Transverse colon (tissue), 4 donors: ENCODE measurements around the gene PODN. TPM values are rescaled to one million over a fixed set of nuclear protein-coding genes. Genes with fewer than 3 reads are reported as not detected.

Source experiments
- DNase-seq: peaks from one replicate; pipeline ENCODE4 v3.0.0-alpha.2; 2019
- H3K27ac ChIP-seq, 4 donors: fragments of 200-600 bp; sonication (generic); 2 replicates each; pipeline ENCODE4 v1.5.1; 2016 to 2018; ENCODE audit warnings: inconsistent platforms in 4 of 4
- H3K27me3 ChIP-seq: fragments of 200-600 bp; sonication (generic); 2 replicates; pipeline ENCODE4 v1.5.1; 2017; ENCODE audit warnings: inconsistent platforms
- H3K36me3 ChIP-seq, 4 donors: fragments of 200-600 bp; sonication (generic); 2 replicates each; pipeline ENCODE4 v1.5.1; 2017 to 2019; ENCODE audit warnings: inconsistent platforms in 4 of 4
- H3K4me1 ChIP-seq, 4 donors: fragments of 200-600 bp; sonication (generic); 2 replicates each; pipeline ENCODE4 v1.5.1; 2017 to 2020; ENCODE audit warnings: inconsistent platforms in 4 of 4
- H3K4me3 ChIP-seq, 4 donors: fragments of 200-600 bp; sonication (generic); 1 replicate in 1 of 4; 2 replicates in 3 of 4; pipeline versions ENCODE4 v1.5.1 to v1.6.1; 2017 to 2019; ENCODE audit warnings: inconsistent platforms in 4 of 4
- H3K9me3 ChIP-seq, 2 donors: fragments of 200-600 bp; sonication (generic); 2 replicates each; pipeline ENCODE4 v1.5.1; 2017 to 2019; ENCODE audit warnings: inconsistent platforms in 2 of 2
- EP300 ChIP-seq: sonication (generic); formaldehyde crosslinking; IDR thresholded peaks from one replicate; pipeline ENCODE4 v1.6.1; 2017; ENCODE audit warnings: antibody characterized with exemption, low read depth
- POLR2A ChIP-seq: fragments of 450-650 bp; IDR thresholded peaks from one replicate; pipeline ENCODE4 v1.6.1; 2016; ENCODE audit warnings: antibody characterized with exemption, mild to moderate bottlenecking, moderate library complexity
- POLR2AphosphoS5 ChIP-seq, 3 donors: sonication (generic); formaldehyde crosslinking; IDR thresholded peaks; one replicate each; pipeline ENCODE4 v1.6.1; 2016; ENCODE audit warnings: antibody characterized with exemption in 3 of 3
- WGBS, 2 donors: methylation state at CpG; one replicate each; pipeline ENCODE4 v1.1.5; 2018; ENCODE audit warnings: low coverage in 1 of 2; 5-methylcytosine and 5-hydroxymethylcytosine counted together
- in situ Hi-C, 4 donors: fragments of 200-750 bp; cut with MboI; loops; one replicate each; pipeline versions ENCODE4 v1.15.0 to v1.15.1; 2017; ENCODE audit warnings: low sequenced_read_pairs in 3 of 4, low pct_ligation_motif_present in 1 of 4, low pct_unique_long_range_greater_than_20kb in 1 of 4
- intact Hi-C: fragments of 100-400 bp; cut with DNase I; formaldehyde crosslinking; loops from one replicate; pipeline ENCODE4 v1.15.1; 2023; ENCODE audit warnings: low total_unique reads
- total RNA-seq, 4 donors: library from RNA; depleted of rRNA; stranded (reverse); fragments of >200 nt; gene quantifications; one replicate each; pipeline ENCODE4 v1.1.0, GENCODE V29; 2016
- TF ChIP-seq, protein P1 (sequence below), 5 experiments: fragments of 200-600 bp in 3 of 5; fragments of 450-650 bp in 2 of 5; sonication (generic) in 3 of 5; IDR thresholded peaks; 1 replicate in 2 of 5; 2 replicates in 3 of 5; pipeline ENCODE4 v1.5.1; 2016 to 2017; ENCODE audit warnings: antibody characterized with exemption in 5 of 5, inconsistent platforms in 3 of 5, mild to moderate bottlenecking in 2 of 5, moderate library complexity in 1 of 5

PODN gene
- total RNA-seq, 4 donors from 2014 or later: 29.4 to 43.6 (median 35.6) TPM

DNA sequence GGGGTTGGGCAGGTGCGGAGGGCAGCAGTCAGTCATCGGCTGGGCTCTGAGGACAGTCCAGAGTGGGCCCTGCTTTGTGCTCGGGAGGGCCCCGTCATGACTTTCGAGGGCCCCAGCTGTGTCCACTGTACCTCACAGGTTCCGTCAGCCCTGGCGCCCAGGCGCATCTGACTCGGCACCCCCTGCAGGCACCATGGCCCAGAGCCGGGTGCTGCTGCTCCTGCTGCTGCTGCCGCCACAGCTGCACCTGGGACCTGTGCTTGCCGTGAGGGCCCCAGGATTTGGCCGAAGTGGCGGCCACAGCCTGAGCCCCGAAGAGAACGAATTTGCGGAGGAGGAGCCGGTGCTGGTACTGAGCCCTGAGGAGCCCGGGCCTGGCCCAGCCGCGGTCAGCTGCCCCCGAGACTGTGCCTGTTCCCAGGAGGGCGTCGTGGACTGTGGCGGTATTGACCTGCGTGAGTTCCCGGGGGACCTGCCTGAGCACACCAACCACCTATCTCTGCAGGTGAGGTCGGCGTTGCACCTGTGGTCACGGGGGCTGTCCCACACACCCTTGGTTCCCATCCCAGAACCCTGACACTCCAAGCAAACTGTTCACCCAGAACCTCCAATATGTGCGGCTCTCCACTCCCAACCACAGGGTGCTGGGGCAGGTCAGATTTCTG, 7.8 kb downstream of the PODN start:
- intact Hi-C loops: loop anchor here (10.0 kb wide), 1 partner anchor 55 kb away; no protein-coding TSS in a partner anchor
- WGBS, 2 donors: 94% methylated on average over 10 of the region's 31 CpGs; no CpG with 5 or more reads in 1 of the 2 donors
- DNase-seq: no peak

DNA sequence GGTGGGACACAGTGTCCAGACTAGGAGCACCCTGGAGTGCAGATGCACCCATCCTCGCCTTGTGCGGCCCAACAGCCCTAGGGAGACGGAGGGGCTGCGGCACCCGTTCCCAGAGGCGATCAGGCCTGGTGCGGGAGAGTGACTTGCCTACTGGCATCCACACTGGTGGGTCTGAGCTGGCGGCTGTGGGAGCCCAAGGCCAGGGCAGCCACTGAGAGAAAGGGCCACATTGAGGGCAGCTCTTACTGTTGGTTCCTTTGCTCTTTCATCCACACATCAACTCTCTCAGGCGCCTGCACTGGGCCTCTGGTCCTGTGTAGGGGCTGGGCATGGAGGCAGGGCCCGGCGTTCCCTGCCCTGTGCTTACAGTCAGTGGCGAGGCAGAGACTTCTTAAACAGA, 8.6 kb downstream of the PODN start:
- no peaks in the 10 kb centered on the region for H3K36me3 ChIP-seq
- H3K4me1 ChIP-seq: peaks cover 0 to 3% (median 0%) of the 10 kb centered on the region in 4 donors
- no peak overlapping the region for H3K27ac ChIP-seq
- no peak for DNase-seq
- TF ChIP-seq POLR2A (no peak), POLR2AphosphoS5 (IDR thresholded peaks at IDR 0.05) (no peak), EP300 (no peak)
- TF ChIP-seq, protein P1, sequence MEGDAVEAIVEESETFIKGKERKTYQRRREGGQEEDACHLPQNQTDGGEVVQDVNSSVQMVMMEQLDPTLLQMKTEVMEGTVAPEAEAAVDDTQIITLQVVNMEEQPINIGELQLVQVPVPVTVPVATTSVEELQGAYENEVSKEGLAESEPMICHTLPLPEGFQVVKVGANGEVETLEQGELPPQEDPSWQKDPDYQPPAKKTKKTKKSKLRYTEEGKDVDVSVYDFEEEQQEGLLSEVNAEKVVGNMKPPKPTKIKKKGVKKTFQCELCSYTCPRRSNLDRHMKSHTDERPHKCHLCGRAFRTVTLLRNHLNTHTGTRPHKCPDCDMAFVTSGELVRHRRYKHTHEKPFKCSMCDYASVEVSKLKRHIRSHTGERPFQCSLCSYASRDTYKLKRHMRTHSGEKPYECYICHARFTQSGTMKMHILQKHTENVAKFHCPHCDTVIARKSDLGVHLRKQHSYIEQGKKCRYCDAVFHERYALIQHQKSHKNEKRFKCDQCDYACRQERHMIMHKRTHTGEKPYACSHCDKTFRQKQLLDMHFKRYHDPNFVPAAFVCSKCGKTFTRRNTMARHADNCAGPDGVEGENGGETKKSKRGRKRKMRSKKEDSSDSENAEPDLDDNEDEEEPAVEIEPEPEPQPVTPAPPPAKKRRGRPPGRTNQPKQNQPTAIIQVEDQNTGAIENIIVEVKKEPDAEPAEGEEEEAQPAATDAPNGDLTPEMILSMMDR (IDR thresholded peaks at IDR 0.05): no peak
- no peaks in the 10 kb centered on the region for H3K9me3 ChIP-seq
- 94 to 100% methylated on average over 1 to 12 of the region's 12 CpGs for WGBS, 2 donors
- in situ Hi-C loops (no loop called here), intact Hi-C loops (no loop called here)
- no peak overlapping the region for H3K4me3 ChIP-seq
- H3K27me3 ChIP-seq: no peaks in the 10 kb centered on the region

More for the DNA sequence above, 7.8 kb downstream of the PODN start:
- Histone ChIP-seq H3K4me1 (peaks cover 0 to 3% (median 0%) of the 10 kb centered on the region in 4 donors), H3K27ac (no peak overlapping the region), H3K27me3 (no peaks in the 10 kb centered on the region), H3K4me3 (no peak overlapping the region), H3K36me3 (no peaks in the 10 kb centered on the region), H3K9me3 (no peaks in the 10 kb centered on the region)
- TF ChIP-seq EP300 (no peak), POLR2AphosphoS5 (IDR thresholded peaks at IDR 0.05) (no peak), POLR2A (no peak)
- TF ChIP-seq, protein P1 (IDR thresholded peaks at IDR 0.05): no peak
- in situ Hi-C loops: no loop called here

DNA sequence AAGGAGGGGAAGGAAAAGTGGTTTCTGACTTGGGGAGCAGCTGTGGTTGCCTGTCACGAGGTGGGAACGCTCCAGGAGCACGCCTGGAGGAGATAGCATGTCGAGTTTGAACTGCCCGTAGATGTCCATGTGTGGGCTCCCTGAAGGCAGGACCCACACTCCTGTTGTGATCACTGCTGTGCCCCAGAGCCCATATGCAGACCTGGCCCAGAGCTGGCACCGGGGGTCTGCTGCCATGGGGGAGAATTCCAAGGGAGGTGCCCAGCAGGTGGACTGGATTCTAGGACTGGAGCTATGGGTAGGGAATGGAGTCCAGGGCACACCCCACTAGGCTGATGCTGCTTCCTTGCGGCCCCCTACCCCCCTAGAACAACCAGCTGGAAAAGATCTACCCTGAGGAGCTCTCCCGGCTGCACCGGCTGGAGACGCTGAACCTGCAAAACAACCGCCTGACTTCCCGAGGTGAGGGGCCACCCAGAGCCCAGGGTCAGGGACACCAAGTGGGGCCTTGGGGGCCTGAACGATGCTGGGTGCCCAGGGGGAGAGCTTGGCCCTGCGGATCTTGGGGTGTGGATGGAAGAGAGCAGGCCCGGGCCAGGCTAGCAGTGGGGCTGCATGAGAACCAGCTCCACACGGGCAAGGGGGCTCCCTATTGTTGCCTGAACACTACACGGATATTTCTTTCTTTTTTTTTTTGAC, 9.3 kb downstream of the PODN start:
- Histone ChIP-seq H3K27me3 (no peaks in the 10 kb centered on the region), H3K9me3 (no peaks in the 10 kb centered on the region), H3K4me1 (peaks cover 0 to 3% (median 0%) of the 10 kb centered on the region in 4 donors), H3K36me3 (no peaks in the 10 kb centered on the region), H3K4me3 (no peak overlapping the region), H3K27ac (no peak overlapping the region)
- in situ Hi-C loops: no loop called here
- intact Hi-C loops: no loop called here
- no peak for TF ChIP-seq EP300
- TF ChIP-seq POLR2A: no peak
- no peak for TF ChIP-seq POLR2AphosphoS5 (IDR thresholded peaks at IDR 0.05)
- TF ChIP-seq, protein P1 (IDR thresholded peaks at IDR 0.05): no peak
- no peak for DNase-seq
- WGBS, 2 donors: 81 to 86% methylated on average over 2 to 16 of the region's 17 CpGs

DNA sequence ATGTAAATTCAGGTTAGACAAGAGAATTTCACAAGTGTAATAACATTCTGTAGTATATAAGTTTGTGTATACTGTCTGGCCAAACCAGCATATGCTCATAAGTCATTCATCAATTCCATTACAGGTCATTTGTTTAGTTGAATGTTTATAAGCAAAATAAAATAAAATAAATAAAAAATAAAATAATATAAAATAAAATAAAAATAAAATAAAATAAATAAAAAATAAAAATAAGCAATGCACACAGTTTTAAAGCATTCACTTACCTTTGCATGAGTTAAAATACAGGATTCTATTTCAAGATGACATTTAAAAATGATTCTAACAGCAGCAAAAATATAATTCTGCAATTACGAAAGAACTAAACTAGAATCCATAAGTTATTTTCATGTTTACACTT, 9.9 kb downstream of the PODN start:
- Histone ChIP-seq H3K27me3 (no peaks in the 10 kb centered on the region), H3K4me1 (peaks cover 0 to under 1% (median 0%) of the 10 kb centered on the region in 4 donors), H3K4me3 (no peak overlapping the region), H3K9me3 (no peaks in the 10 kb centered on the region), H3K36me3 (no peaks in the 10 kb centered on the region), H3K27ac (no peak overlapping the region)
- in situ Hi-C loops: no loop called here
- 93 to 95% methylated on average over 1 of the region's 1 CpG for WGBS, 2 donors
- TF ChIP-seq EP300: no peak
- TF ChIP-seq, protein P1 (IDR thresholded peaks at IDR 0.05): no peak
- TF ChIP-seq POLR2AphosphoS5 (IDR thresholded peaks at IDR 0.05): no peak
- no peak for TF ChIP-seq POLR2A
- DNase-seq: no peak
- intact Hi-C loops: no loop called here
